A673 (cell line): ENCODE data around the gene GLT1D1. TPM values are rescaled to one million over a fixed set of nuclear protein-coding genes. Genes with fewer than 3 reads are reported as not detected.

Experiments used
- BruUV-seq: library from RNA; stranded (reverse); fragments of 400-500 nt; replicated peaks from 2 replicates; lab custom pipeline; 2021; lab: Mats Ljungman, UMichigan
- CTCF ChIA-PET: fragments of 300-600 bp; sonication (Branson Sonifier 250); formaldehyde crosslinking; loops from one replicate; lab custom pipeline; 2022; ENCODE audit warnings: antibody characterized with exemption; lab: Charles Lee
- POLR2A ChIA-PET: fragments of 300-600 bp; sonication (Branson Sonifier 250); formaldehyde crosslinking; loops from one replicate; lab custom pipeline; 2022; ENCODE audit warnings: antibody characterized with exemption; ENCODE audit not compliant: low non-redundant PET; lab: Charles Lee
- DNase-seq: peaks from one replicate; pipeline ENCODE4 v3.0.0-alpha.2; 2015; ENCODE audit warnings: low spot score
- H3K27ac ChIP-seq: fragments of 200-600 bp; sonication (generic); 2 replicates; pipeline ENCODE4 v1.5.1; 2016; ENCODE audit warnings: mixed run types, low read depth, mild to moderate bottlenecking, mixed read lengths, antibody characterized with exemption, low read length; ENCODE audit not compliant: poor library complexity, severe bottlenecking
- H3K27me3 ChIP-seq: fragments of 200-600 bp; sonication (generic); replicated peaks from 2 replicates; pipeline ENCODE4 v1.6.1; 2017; ENCODE audit warnings: mixed run types, low read depth, mild to moderate bottlenecking, mixed read lengths, antibody characterized with exemption, low read length; ENCODE audit not compliant: insufficient read depth, poor library complexity
- H3K36me3 ChIP-seq: fragments of 200-600 bp; sonication (generic); 2 replicates; pipeline ENCODE4 v1.6.1; 2016; ENCODE audit warnings: mixed run types, mild to moderate bottlenecking, mixed read lengths, antibody characterized with exemption, low read length; ENCODE audit not compliant: insufficient read depth, poor library complexity, severe bottlenecking
- H3K4me1 ChIP-seq: fragments of 200-600 bp; sonication (generic); 2 replicates; pipeline ENCODE4 v1.6.1; 2017; ENCODE audit warnings: mixed run types, mild to moderate bottlenecking, mixed read lengths, antibody characterized with exemption, low read length; ENCODE audit not compliant: insufficient read depth, poor library complexity, severe bottlenecking
- H3K4me3 ChIP-seq: fragments of 200-600 bp; sonication (generic); 2 replicates; pipeline ENCODE4 v1.5.1; 2016; ENCODE audit warnings: low read depth, mixed run types, mild to moderate bottlenecking, mixed read lengths, low read length; ENCODE audit not compliant: poor library complexity, severe bottlenecking
- H3K9me3 ChIP-seq: fragments of 200-600 bp; sonication (generic); 2 replicates; pipeline ENCODE4 v1.6.1; 2016; ENCODE audit warnings: mixed run types, low read depth, mild to moderate bottlenecking, mixed read lengths, antibody characterized with exemption, low read length; ENCODE audit not compliant: poor library complexity, severe bottlenecking
- CTCF ChIP-seq: fragments of 300-800, 200-600 bp; sonication (generic); conservative IDR thresholded peaks from 2 replicates; pipeline ENCODE4 v1.5.1; 2017; ENCODE audit warnings: low read depth, mild to moderate bottlenecking, antibody characterized with exemption, low read length, moderate library complexity, mixed read lengths
- EZH2 ChIP-seq: fragments of 200-600 bp; sonication (generic); IDR thresholded peaks from 2 replicates; pipeline ENCODE4 v1.6.1; 2017; ENCODE audit warnings: borderline replicate concordance, low read depth, mild to moderate bottlenecking, mixed read lengths, antibody characterized with exemption, low read length; ENCODE audit not compliant: poor library complexity, severe bottlenecking
- intact Hi-C: fragments of 100-400 bp; cut with micrococcal nuclease; formaldehyde crosslinking; loops from one replicate; pipeline ENCODE4 v1.10.0; 2022; ENCODE audit not compliant: unreplicated experiment
- total RNA-seq: library from RNA; stranded (reverse); gene quantifications from 2 replicates; pipeline ENCODE4 v1.2.3, GENCODE V29; 2021

Gene GLT1D1
- total RNA-seq, 1 experiment from 2014 or later, result not detected

GRCh38 chr12:128819293-128820144 lies 33.8 kb upstream of the GLT1D1 start:
- Histone ChIP-seq H3K27me3 (no peaks in the 10 kb centered on the region), H3K36me3 (no peaks in the 10 kb centered on the region), H3K4me3 (no peak overlapping the region), H3K4me1 (peaks cover 28% of the 10 kb centered on the region), H3K27ac (no peak overlapping the region), H3K9me3 (no peaks in the 10 kb centered on the region)
- ChIA-PET CTCF (no interaction called here), POLR2A (no interaction called here)
- intact Hi-C loops, result no loop called here
- DNase-seq, result no peak
- BruUV-seq, result no TSS peak
- TF ChIP-seq CTCF (no peak), EZH2 (no peak)

GRCh38 chr12:128820253-128820652 lies 33.0 kb upstream of the GLT1D1 start:
- DNase-seq, result no peak
- H3K4me1 ChIP-seq, result peaks cover 28% of the 10 kb centered on the region
- ChIA-PET POLR2A (no interaction called here), CTCF (no interaction called here)
- no peaks in the 10 kb centered on the region for H3K36me3 ChIP-seq
- intact Hi-C loops, result no loop called here
- BruUV-seq, result no TSS peak
- TF ChIP-seq EZH2, result no peak
- TF ChIP-seq CTCF, result no peak
- no peaks in the 10 kb centered on the region for H3K27me3 ChIP-seq
- no peak overlapping the region for H3K4me3 ChIP-seq
- no peak overlapping the region for H3K27ac ChIP-seq
- no peaks in the 10 kb centered on the region for H3K9me3 ChIP-seq

- Histone ChIP-seq H3K4me1 (peaks cover 28% of the 10 kb centered on the region), H3K27ac (no peak overlapping the region), H3K36me3 (no peaks in the 10 kb centered on the region), H3K9me3 (no peaks in the 10 kb centered on the region), H3K4me3 (no peak overlapping the region), H3K27me3 (no peaks in the 10 kb centered on the region)
- TF ChIP-seq CTCF (no peak), EZH2 (no peak)
- DNase-seq, result no peak
- TSS peak; percentile 20 for BruUV-seq
- intact Hi-C loops, result no loop called here
- POLR2A ChIA-PET, result no interaction called here
- CTCF ChIA-PET, result no interaction called here
These were observed 32.4 kb upstream of the GLT1D1 start for GRCh38 chr12:128820723-128821432.
